H1 (cell line): ENCODE measurements around the gene CHST9. TPM values are rescaled to one million over a fixed set of nuclear protein-coding genes. Genes with fewer than 3 reads are reported as not detected.

Experiments
- CHD7 ChIP-seq: fragments of 300-600 bp; sonication (generic); IDR thresholded peaks from 2 replicates; pipeline ENCODE4 v1.7.1; 2012; ENCODE audit warnings: low read length, moderate library complexity, mild to moderate bottlenecking, inconsistent platforms; ENCODE audit not compliant: insufficient replicate concordance
- JUN ChIP-seq: IDR thresholded peaks from 2 replicates; pipeline ENCODE4 v1.6.1; 2011; ENCODE audit warnings: low read depth, mild to moderate bottlenecking, improper control_type of control experiment, low read length
- polyA plus RNA-seq, 7 experiments: library from polyadenylated mRNA; depleted of rRNA in 3 of 7; stranded (reverse) in 5 of 7; unstranded in 2 of 7; fragments of >200 nt in 5 of 7; fragments of 200-250 nt in 2 of 7; gene quantifications; 1 replicate in 5 of 7; 2 replicates in 1 of 7; 4 replicates in 1 of 7; pipeline versions ENCODE4 v1.2.1 to v1.2.3, GENCODE V29; 2011 to 2013; ENCODE audit warnings: missing spikeins in 2 of 7, mixed read lengths in 2 of 7
- total RNA-seq: library from RNA; stranded (reverse); fragmentation: NEBNext Ultra II Directional; extraction: Animal tissue kit (Norgen Biotek cat#: 25700); gene quantifications from 2 replicates; pipeline ENCODE4 v1.2.1, GENCODE V29; 2021

Gene CHST9
- total and polyA plus RNA-seq, 2 of the 8 experiments (the other 6 are each of a cell fraction or from before 2014, with no cell fraction given), result 3.2 to 24.3 TPM

- TF ChIP-seq CHD7 (no peak), JUN (no peak)
- TF ChIP-seq, all 59 proteins: peak for 0
These were observed 282.8 kb downstream of the CHST9 start (continued) for GRCh38 chr18:26902291-26902690.
